Measurements from ENCODE around the gene C18orf32.

- TF ChIP-seq POLR2A (IDR thresholded peaks at IDR 0.05; ENCODE audit: low read depth, low read length) (peak; percentile 96), TAF1 (IDR thresholded peaks at IDR 0.05; ENCODE audit: low read depth, low read length) (peak; percentile 88), POU2F2 (IDR thresholded peaks at IDR 0.05; ENCODE audit: low read depth, low read length) (peak; percentile 67)
Measured at GRCh38 chr18:49486953-49487710, at the start of gene C18orf32.
